Measurements from ENCODE around the gene ZNF513. TPM values are rescaled to one million over a fixed set of nuclear protein-coding genes. Genes with fewer than 3 reads are reported as not detected.

Gene ZNF513
- total and polyA plus RNA-seq, 2 donors (not counting 3 experiments of a cell fraction or from before 2014, with no cell fraction given), result 19.0 to 30.6 TPM

DNA sequence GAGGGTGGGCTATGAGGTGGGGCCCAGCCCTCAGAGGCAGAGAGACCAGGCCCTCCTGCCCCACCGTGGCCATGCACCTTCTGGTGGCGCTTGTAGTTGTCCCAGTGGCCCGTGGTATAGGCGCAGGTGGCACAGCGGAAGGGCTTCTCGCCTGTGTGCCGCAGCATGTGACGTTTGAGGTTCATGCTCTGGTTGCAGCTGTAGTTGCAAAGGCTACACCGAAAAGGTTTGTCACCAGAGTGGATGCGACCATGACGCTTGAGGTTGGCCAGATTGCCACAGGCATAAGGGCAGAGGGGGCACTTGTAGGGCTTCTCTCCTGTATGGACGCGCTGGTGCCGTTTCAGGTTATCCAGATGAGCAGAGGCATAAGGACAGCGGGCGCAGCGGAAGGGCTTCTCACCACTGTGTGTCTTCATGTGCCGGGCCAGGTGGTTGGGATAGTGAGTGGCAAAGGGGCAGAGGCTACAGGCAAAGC lies 2.9 kb downstream of the ZNF513 start:
- H3K4me1 ChIP-seq (ENCODE audit: control insufficient read depth, extremely low read depth, insufficient read depth, low read length), result peaks cover 17% of the 10 kb centered on the region
- H3K9me1 ChIP-seq (replicated peaks; ENCODE audit: control insufficient read depth, extremely low read depth, insufficient read depth, low read length), result no peaks in the 10 kb centered on the region
- dilution Hi-C loops (cut with MboI; ENCODE audit: extremely low pct_ligation_motif_present, low sequenced_read_pairs) (no loop called here), intact Hi-C loops (cut with micrococcal nuclease) (no loop called here)
- DNase-seq (ENCODE audit: low read depth, low spot score) (no peak), FAIRE-seq (no peak)
- H3K79me2 ChIP-seq (ENCODE audit: control insufficient read depth, insufficient read depth, low read length), result peaks cover 24% of the 10 kb centered on the region
- no peak overlapping the region for H3K4me2 ChIP-seq (ENCODE audit: insufficient read depth, low read length)
- H3K4me3 ChIP-seq (replicated peaks in 1 of 3; ENCODE audit: insufficient read depth in 1 of 3, low read depth in 1 of 3, low read length in 3 of 3), result no peak overlapping the region
- no peak overlapping the region for H3K9ac ChIP-seq (replicated peaks; ENCODE audit: extremely low read depth, insufficient read depth, low read length)
- no peaks in the 10 kb centered on the region for H3K27me3 ChIP-seq (ENCODE audit: control insufficient read depth in 2 of 2, insufficient read depth in 2 of 2, low read length in 2 of 2)
- CTCF ChIA-PET, result no interaction called here
- no peak overlapping the region for H3K27ac ChIP-seq (ENCODE audit: insufficient read depth, low read depth, low read length)
- TF ChIP-seq MYC (IDR thresholded peaks at IDR 0.05; ENCODE audit: low read depth, low read length) (no peak), POLR2A (IDR thresholded peaks at IDR 0.05; ENCODE audit: low read depth, low read length) (no peak), POLR2AphosphoS5 (IDR thresholded peaks at IDR 0.05; ENCODE audit: insufficient read depth, low read depth, low read length) (no peak), GATA2 (IDR thresholded peaks at IDR 0.05; ENCODE audit: insufficient read depth, insufficient read length, low read depth, low read length) (no peak), FOS (IDR thresholded peaks at IDR 0.05; ENCODE audit: borderline replicate concordance, insufficient read depth, low read length) (no peak), MAX (IDR thresholded peaks at IDR 0.05; ENCODE audit: insufficient read depth, insufficient read length) (no peak), EZH2 (IDR thresholded peaks at IDR 0.05; ENCODE audit: borderline replicate concordance, low read depth, low read length, severe bottlenecking) (no peak), JUN (IDR thresholded peaks at IDR 0.05; ENCODE audit: borderline replicate concordance, insufficient read depth, insufficient read length, low read depth) (no peak)
- TF ChIP-seq, protein P1, sequence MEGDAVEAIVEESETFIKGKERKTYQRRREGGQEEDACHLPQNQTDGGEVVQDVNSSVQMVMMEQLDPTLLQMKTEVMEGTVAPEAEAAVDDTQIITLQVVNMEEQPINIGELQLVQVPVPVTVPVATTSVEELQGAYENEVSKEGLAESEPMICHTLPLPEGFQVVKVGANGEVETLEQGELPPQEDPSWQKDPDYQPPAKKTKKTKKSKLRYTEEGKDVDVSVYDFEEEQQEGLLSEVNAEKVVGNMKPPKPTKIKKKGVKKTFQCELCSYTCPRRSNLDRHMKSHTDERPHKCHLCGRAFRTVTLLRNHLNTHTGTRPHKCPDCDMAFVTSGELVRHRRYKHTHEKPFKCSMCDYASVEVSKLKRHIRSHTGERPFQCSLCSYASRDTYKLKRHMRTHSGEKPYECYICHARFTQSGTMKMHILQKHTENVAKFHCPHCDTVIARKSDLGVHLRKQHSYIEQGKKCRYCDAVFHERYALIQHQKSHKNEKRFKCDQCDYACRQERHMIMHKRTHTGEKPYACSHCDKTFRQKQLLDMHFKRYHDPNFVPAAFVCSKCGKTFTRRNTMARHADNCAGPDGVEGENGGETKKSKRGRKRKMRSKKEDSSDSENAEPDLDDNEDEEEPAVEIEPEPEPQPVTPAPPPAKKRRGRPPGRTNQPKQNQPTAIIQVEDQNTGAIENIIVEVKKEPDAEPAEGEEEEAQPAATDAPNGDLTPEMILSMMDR (IDR thresholded peaks at IDR 0.05; ENCODE audit: extremely low read depth in 1 of 2, insufficient read depth in 1 of 2, low read depth in 1 of 2, low read length in 2 of 2), result no peak
- POLR2A ChIA-PET, result no interaction called here
- no peaks in the 10 kb centered on the region for H3K9me3 ChIP-seq (replicated peaks; ENCODE audit: control insufficient read depth, insufficient read depth, low read length)
- BruUV-seq (replicated peaks), result no TSS peak
- peaks cover 24 to 52% of the 10 kb centered on the region in 2 experiments for H3K36me3 ChIP-seq (ENCODE audit: control insufficient read depth in 2 of 2, extremely low read depth in 1 of 2, insufficient read depth in 2 of 2, low read length in 2 of 2)
- H2AFZ ChIP-seq (ENCODE audit: low read depth, low read length), result no peak overlapping the region
- H4K20me1 ChIP-seq (replicated peaks; ENCODE audit: control insufficient read depth, extremely low read depth, insufficient read depth, low read length), result no peaks in the 10 kb centered on the region

All from endothelial cell of umbilical vein (primary cell).